Measurements from ENCODE around the gene PPM1H. TPM values are rescaled to one million over a fixed set of nuclear protein-coding genes. Genes with fewer than 3 reads are reported as not detected.
"Not testable (repeated sequence)": the region's sequence is repeated elsewhere in the genome, so short reads cannot be mapped to it uniquely, and the experiment has no call there.

The PPM1H gene
- total RNA-seq, 1 donor from 2014 or later: 0.85 TPM

DNA sequence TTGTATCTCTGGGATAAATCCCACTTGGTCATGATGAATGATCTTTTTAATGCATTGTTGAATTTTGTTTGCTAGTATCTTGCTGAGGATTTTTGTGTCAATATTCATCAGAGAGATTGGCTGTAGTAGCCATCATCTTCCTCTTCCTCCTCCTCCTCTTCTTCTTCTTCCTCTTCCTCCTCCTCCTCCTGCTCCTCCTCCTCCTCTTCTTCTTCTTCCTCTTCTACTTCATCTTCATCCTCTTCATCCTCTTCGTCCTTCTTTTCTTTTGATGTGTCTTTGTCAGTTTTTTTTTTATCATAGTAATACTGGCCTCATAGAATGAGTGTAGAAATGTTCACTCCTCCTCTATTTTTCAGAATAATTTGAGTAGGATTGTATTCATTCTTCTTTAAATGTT is 15.4 kb upstream of the PPM1H start:
- no peaks in the 10 kb centered on the region for H3K36me3 ChIP-seq
- intact Hi-C loops (cut with DNase I): no loop called here
- no peak for DNase-seq (ENCODE audit: low spot score in 2 of 2)
- H3K27ac ChIP-seq: no peak overlapping the region
- H3K9me3 ChIP-seq: no peaks in the 10 kb centered on the region
- no peaks in the 10 kb centered on the region for H3K27me3 ChIP-seq
- TF ChIP-seq, protein P1, sequence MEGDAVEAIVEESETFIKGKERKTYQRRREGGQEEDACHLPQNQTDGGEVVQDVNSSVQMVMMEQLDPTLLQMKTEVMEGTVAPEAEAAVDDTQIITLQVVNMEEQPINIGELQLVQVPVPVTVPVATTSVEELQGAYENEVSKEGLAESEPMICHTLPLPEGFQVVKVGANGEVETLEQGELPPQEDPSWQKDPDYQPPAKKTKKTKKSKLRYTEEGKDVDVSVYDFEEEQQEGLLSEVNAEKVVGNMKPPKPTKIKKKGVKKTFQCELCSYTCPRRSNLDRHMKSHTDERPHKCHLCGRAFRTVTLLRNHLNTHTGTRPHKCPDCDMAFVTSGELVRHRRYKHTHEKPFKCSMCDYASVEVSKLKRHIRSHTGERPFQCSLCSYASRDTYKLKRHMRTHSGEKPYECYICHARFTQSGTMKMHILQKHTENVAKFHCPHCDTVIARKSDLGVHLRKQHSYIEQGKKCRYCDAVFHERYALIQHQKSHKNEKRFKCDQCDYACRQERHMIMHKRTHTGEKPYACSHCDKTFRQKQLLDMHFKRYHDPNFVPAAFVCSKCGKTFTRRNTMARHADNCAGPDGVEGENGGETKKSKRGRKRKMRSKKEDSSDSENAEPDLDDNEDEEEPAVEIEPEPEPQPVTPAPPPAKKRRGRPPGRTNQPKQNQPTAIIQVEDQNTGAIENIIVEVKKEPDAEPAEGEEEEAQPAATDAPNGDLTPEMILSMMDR (IDR thresholded peaks at IDR 0.05): no peak
- H3K4me3 ChIP-seq: no peak overlapping the region
- H3K4me1 ChIP-seq: no peaks in the 10 kb centered on the region

DNA sequence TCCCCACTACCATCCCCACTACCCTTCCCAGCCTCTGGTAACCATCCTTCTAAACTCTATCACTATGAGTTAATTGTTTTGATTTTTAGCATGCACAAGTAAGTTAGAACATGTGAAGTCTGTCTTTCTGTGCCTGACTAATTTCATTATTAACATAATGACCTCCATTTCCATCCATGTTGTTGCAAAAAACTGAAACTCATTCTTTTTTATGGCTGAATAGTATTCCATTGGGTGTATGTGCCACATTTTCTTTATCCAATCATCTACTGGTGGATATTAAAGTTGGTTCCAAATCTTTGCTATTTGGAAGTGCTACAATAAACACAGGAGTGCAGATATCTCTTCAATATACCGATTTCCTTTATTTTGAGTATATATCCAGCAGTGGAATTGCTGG is 13.2 kb upstream of the PPM1H start:
- Histone ChIP-seq H3K4me1 (no peaks in the 10 kb centered on the region), H3K4me3 (no peak overlapping the region), H3K9me3 (no peaks in the 10 kb centered on the region), H3K36me3 (no peaks in the 10 kb centered on the region), H3K27ac (no peak overlapping the region), H3K27me3 (no peaks in the 10 kb centered on the region)
- TF ChIP-seq, protein P1 (IDR thresholded peaks at IDR 0.05): no peak
- intact Hi-C loops (cut with DNase I): no loop called here
- no peak for DNase-seq (ENCODE audit: low spot score in 2 of 2)

DNA sequence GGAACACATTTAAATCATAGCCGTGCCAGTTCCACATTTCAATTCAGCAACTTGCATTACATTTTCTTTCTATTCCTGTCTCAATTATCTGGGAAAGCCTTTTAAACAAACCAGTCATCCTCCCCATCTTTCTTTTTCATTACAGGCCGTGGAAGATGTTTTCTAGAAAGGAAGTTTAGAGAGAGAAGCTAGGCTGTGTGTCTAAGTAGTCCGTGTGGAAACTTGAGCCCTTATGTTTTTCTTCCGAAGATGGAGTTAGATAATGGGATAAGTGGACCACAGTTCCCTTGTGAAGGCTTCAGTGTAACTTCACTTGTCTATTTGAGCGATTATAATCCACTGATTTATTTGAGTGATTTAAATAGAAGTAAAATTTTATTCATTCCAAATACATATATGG is 12.4 kb upstream of the PPM1H start:
- no peak for DNase-seq (ENCODE audit: low spot score in 2 of 2)
- Histone ChIP-seq H3K27me3 (no peaks in the 10 kb centered on the region), H3K9me3 (no peaks in the 10 kb centered on the region), H3K36me3 (no peaks in the 10 kb centered on the region), H3K27ac (no peak overlapping the region), H3K4me3 (no peak overlapping the region), H3K4me1 (no peaks in the 10 kb centered on the region)
- intact Hi-C loops (cut with DNase I): no loop called here
- TF ChIP-seq, protein P1 (IDR thresholded peaks at IDR 0.05): no peak

GRCh38 chr12:62943779-62944395 is 8.9 kb upstream of the PPM1H start:
- intact Hi-C loops (cut with DNase I): no loop called here
- H3K27me3 ChIP-seq: no peaks in the 10 kb centered on the region
- no peak overlapping the region for H3K4me3 ChIP-seq
- no peaks in the 10 kb centered on the region for H3K4me1 ChIP-seq
- H3K27ac ChIP-seq: no peak overlapping the region
- TF ChIP-seq, protein P1 (IDR thresholded peaks at IDR 0.05): no peak
- no peak for DNase-seq (ENCODE audit: low spot score in 2 of 2)
- no peaks in the 10 kb centered on the region for H3K9me3 ChIP-seq
- H3K36me3 ChIP-seq: no peaks in the 10 kb centered on the region

DNA sequence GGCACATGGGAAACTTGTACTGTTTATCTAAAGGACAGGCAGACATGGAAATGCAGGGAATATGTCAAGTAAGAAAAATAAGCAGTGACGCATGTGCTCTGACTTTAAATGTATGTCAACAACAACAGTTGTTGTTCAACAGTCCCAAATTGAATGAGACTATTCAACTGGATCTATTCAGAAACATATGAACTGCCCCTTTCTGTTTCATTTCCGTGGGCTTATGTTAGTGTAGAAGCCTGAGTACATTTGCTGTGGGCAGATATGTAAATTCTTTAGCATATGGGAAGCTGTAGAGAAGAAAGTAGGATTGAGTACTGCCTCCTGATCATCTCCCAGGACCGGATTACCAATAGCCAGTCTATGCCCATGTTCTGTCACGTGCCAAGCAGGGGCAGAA is 7.4 kb upstream of the PPM1H start:
- H3K4me3 ChIP-seq; H3K4me1 ChIP-seq; H3K9me3 ChIP-seq; DNase-seq (ENCODE audit: low spot score in 2 of 2); H3K27me3 ChIP-seq; intact Hi-C loops (cut with DNase I); H3K36me3 ChIP-seq; H3K27ac ChIP-seq: not testable (repeated sequence)

DNA sequence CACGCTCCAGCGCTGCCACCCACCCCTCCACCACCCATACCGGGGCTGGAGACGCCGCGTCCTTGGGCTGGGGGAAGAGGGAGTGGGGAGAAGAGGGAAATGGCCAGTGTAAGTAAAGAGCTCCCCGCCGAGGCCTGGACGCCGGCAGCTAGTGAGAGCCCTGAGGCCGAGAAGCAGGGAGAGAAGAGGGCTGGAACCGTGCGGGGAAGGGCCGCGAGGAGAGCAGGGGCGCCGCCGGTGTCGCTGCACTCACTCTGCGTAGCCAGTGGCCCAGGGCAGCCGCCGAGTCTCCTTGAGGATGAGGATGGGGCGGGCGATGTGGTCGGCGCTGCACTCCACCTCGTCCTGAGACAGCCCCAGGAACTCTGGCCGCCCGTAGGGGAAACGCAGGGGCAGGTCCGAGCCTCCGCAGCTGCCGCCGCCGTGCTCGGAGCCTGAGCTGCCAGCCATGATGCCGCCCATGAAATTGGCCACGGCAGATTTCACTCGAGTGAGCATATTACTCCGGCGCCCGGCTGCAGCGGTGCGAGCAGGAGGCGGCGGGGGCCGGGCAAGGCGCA is 631 bp downstream of the PPM1H start:
- DNase-seq (ENCODE audit: low spot score in 2 of 2): peak in 1 of 2 donors; percentile 76
- TF ChIP-seq, protein P1 (IDR thresholded peaks at IDR 0.05): no peak
- peak overlapping the region; percentile 70 to 83 for H3K4me3 ChIP-seq
- no peaks in the 10 kb centered on the region for H3K9me3 ChIP-seq
- no peaks in the 10 kb centered on the region for H3K27me3 ChIP-seq
- peak overlapping the region; percentile 63 to 81 for H3K27ac ChIP-seq
- intact Hi-C loops (cut with DNase I): loop anchor here (2.0 to 10.0 kb wide), 4 partner anchors 72 to 330 kb away; no protein-coding TSS in a partner anchor
- no peaks in the 10 kb centered on the region for H3K36me3 ChIP-seq
- peaks cover 0 to 4% of the 10 kb centered on the region in 2 donors for H3K4me1 ChIP-seq
